H9 (cell line): ENCODE data around the gene SLC44A2. TPM values are rescaled to one million over a fixed set of nuclear protein-coding genes. Genes with fewer than 3 reads are reported as not detected.

ENCODE experiments used
- DNase-seq: peaks from one replicate; pipeline ENCODE4 v3.0.0-alpha.2; 2017
- H2AFZ ChIP-seq: one replicate; pipeline ENCODE4 v1.6.1; 2013; ENCODE audit warnings: mild to moderate bottlenecking, low read length, control low read depth, moderate library complexity
- H2AK5ac ChIP-seq: 2 replicates; pipeline ENCODE4 v1.6.1; 2013; ENCODE audit warnings: low read length, control low read depth, mixed read lengths; ENCODE audit not compliant: insufficient read length
- H2BK120ac ChIP-seq: one replicate; pipeline ENCODE4 v1.6.1; 2013; ENCODE audit warnings: low read depth, mild to moderate bottlenecking, low read length, control low read depth, inconsistent platforms; ENCODE audit not compliant: poor library complexity, severe bottlenecking
- H2BK12ac ChIP-seq: 2 replicates; pipeline ENCODE4 v1.6.1; 2013; ENCODE audit warnings: low read length, control low read depth, mixed read lengths, low read depth; ENCODE audit not compliant: insufficient read length
- H2BK15ac ChIP-seq: 2 replicates; pipeline ENCODE4 v1.6.1; 2013; ENCODE audit warnings: low read depth, low read length, control low read depth
- H2BK20ac ChIP-seq: one replicate; pipeline ENCODE4 v1.6.1; 2013; ENCODE audit warnings: low read depth, mild to moderate bottlenecking, low read length, control low read depth, inconsistent platforms; ENCODE audit not compliant: poor library complexity, severe bottlenecking
- H2BK5ac ChIP-seq: 2 replicates; pipeline ENCODE4 v1.6.1; 2013; ENCODE audit warnings: low read length, control low read depth, mixed read lengths; ENCODE audit not compliant: insufficient read length
- H3K14ac ChIP-seq: 2 replicates; pipeline ENCODE4 v1.6.1; 2013; ENCODE audit warnings: low read length, control low read depth; ENCODE audit not compliant: insufficient read depth
- H3K18ac ChIP-seq: 2 replicates; pipeline ENCODE4 v1.6.1; 2013; ENCODE audit warnings: low read depth, mild to moderate bottlenecking, mixed read lengths, low read length, control low read depth; ENCODE audit not compliant: insufficient read length
- H3K23ac ChIP-seq: 2 replicates; pipeline ENCODE4 v1.6.1; 2013; ENCODE audit warnings: low read length, control low read depth, mixed read lengths, low read depth; ENCODE audit not compliant: insufficient read length
- H3K23me2 ChIP-seq: 2 replicates; pipeline ENCODE4 v1.6.1; 2013; ENCODE audit warnings: low read depth, mild to moderate bottlenecking, mixed read lengths, low read length, control low read depth; ENCODE audit not compliant: insufficient read length, poor library complexity, severe bottlenecking
- H3K27ac ChIP-seq: 2 replicates; pipeline ENCODE4 v1.5.1; 2013; ENCODE audit warnings: low read length, control low read depth, mixed read lengths, low read depth; ENCODE audit not compliant: insufficient read length
- H3K27me3 ChIP-seq: 2 replicates; pipeline ENCODE4 v1.6.1; 2013; ENCODE audit warnings: low read length, control low read depth, inconsistent platforms; ENCODE audit not compliant: insufficient read depth
- H3K4ac ChIP-seq: 2 replicates; pipeline ENCODE4 v1.6.1; 2013; ENCODE audit warnings: low read depth, mild to moderate bottlenecking, control low read depth, inconsistent platforms, low read length, moderate library complexity
- H3K4me1 ChIP-seq: 2 replicates; pipeline ENCODE4 v1.6.1; 2013; ENCODE audit warnings: low read length, control low read depth, inconsistent platforms; ENCODE audit not compliant: insufficient read depth
- H3K4me2 ChIP-seq: 2 replicates; pipeline ENCODE4 v1.6.1; 2013; ENCODE audit warnings: low read length, control low read depth, mixed read lengths; ENCODE audit not compliant: insufficient read length, insufficient read depth
- H3K56ac ChIP-seq: 2 replicates; pipeline ENCODE4 v1.6.1; 2013; ENCODE audit warnings: low read depth, mild to moderate bottlenecking, mixed read lengths, low read length, control low read depth; ENCODE audit not compliant: insufficient read length
- H3K79me1 ChIP-seq: 2 replicates; pipeline ENCODE4 v1.6.1; 2013; ENCODE audit warnings: low read depth, mild to moderate bottlenecking, moderate library complexity, low read length, control low read depth, inconsistent platforms; ENCODE audit not compliant: insufficient read depth, poor library complexity, severe bottlenecking
- H3K79me2 ChIP-seq: 2 replicates; pipeline ENCODE4 v1.6.1; 2013; ENCODE audit warnings: low read length, control low read depth, inconsistent platforms; ENCODE audit not compliant: insufficient read depth
- H3K9ac ChIP-seq: 2 replicates; pipeline ENCODE4 v1.6.1; 2013; ENCODE audit warnings: low read length, control low read depth, mixed read lengths; ENCODE audit not compliant: insufficient read length; ENCODE audit errors: extremely low read depth
- H3K9me3 ChIP-seq: one replicate; pipeline ENCODE4 v1.6.1; 2013; ENCODE audit warnings: low read depth, low read length, inconsistent platforms; ENCODE audit not compliant: control insufficient read depth
- H3T11ph ChIP-seq: one replicate; pipeline ENCODE4 v1.6.1; 2013; ENCODE audit warnings: mild to moderate bottlenecking, low read length, control low read depth, inconsistent platforms
- H4K20me1 ChIP-seq: one replicate; pipeline ENCODE4 v1.6.1; 2013; ENCODE audit not compliant: control insufficient read depth, insufficient read length, insufficient read depth
- H4K5ac ChIP-seq: 2 replicates; pipeline ENCODE4 v1.6.1; 2013; ENCODE audit warnings: low read depth, mild to moderate bottlenecking, mixed read lengths, low read length, control low read depth; ENCODE audit not compliant: insufficient read length
- H4K8ac ChIP-seq: replicated peaks from 2 replicates; pipeline ENCODE4 v1.6.1; 2013; ENCODE audit warnings: low read length, control low read depth, mixed read lengths, low read depth; ENCODE audit not compliant: insufficient read length
- H4K91ac ChIP-seq: 2 replicates; pipeline ENCODE4 v1.6.1; 2013; ENCODE audit warnings: low read depth, mild to moderate bottlenecking, moderate library complexity, mixed read lengths, low read length, control low read depth; ENCODE audit not compliant: insufficient read length
- H3K27ac Mint-ChIP-seq, 3 experiments: 2 replicates in 2 of 3; 3 replicates in 1 of 3; pipeline ENCODE4 v1.8.0; 2020 to 2021; ENCODE audit warnings: mixed read lengths in 3 of 3, mild to moderate bottlenecking in 1 of 3, moderate library complexity in 1 of 3
- H3K27me3 Mint-ChIP-seq: 2 replicates; pipeline ENCODE4 v1.8.0; 2021; ENCODE audit warnings: low read depth, mild to moderate bottlenecking, moderate library complexity, mixed read lengths
- H3K36me3 Mint-ChIP-seq, 3 experiments: 2 replicates in 2 of 3; 3 replicates in 1 of 3; pipeline ENCODE4 v1.8.0; 2020 to 2021; ENCODE audit warnings: low read depth in 3 of 3, mixed read lengths in 3 of 3; ENCODE audit not compliant: insufficient read depth in 1 of 3
- H3K4me1 Mint-ChIP-seq, 2 experiments: 2 replicates each; pipeline ENCODE4 v1.8.0; 2020; ENCODE audit warnings: mixed read lengths in 2 of 2
- H3K4me3 Mint-ChIP-seq, 2 experiments: 2 replicates in 1 of 2; 3 replicates in 1 of 2; pipeline ENCODE4 v1.8.0; 2020 to 2021; ENCODE audit warnings: mild to moderate bottlenecking in 2 of 2, mixed read lengths in 2 of 2, moderate library complexity in 1 of 2
- H3K9me3 Mint-ChIP-seq, 2 experiments: 2 replicates in 1 of 2; 3 replicates in 1 of 2; pipeline ENCODE4 v1.8.0; 2020; ENCODE audit warnings: mild to moderate bottlenecking in 2 of 2, mixed read lengths in 2 of 2, moderate library complexity in 1 of 2
- CTCF ChIP-seq: fragments of 200-600 bp; sonication (generic); conservative IDR thresholded peaks from 3 replicates; pipeline ENCODE4 v1.8.0; 2021; ENCODE audit warnings: antibody characterized with exemption, mild to moderate bottlenecking
- WGBS: extraction: QIAGEN DNeasy Blood & Tissue Kit; methylation state at CpG from one replicate; pipeline ENCODE4 v1.1.7; 2013; ENCODE audit warnings: missing lambda C conversion rate, low lambda C conversion rate, mixed read lengths; ENCODE audit not compliant: insufficient read length; ENCODE audit errors: extremely low coverage; 5-methylcytosine and 5-hydroxymethylcytosine counted together
- total RNA-seq: library from RNA; stranded (reverse); gene quantifications from 2 replicates; pipeline ENCODE4 v1.2.1, GENCODE V29; 2021

SLC44A2 gene
- total RNA-seq, 1 experiment from 2014 or later, result 121 TPM

- H3K4ac ChIP-seq, result no peak overlapping the region
- H3K23ac ChIP-seq, result no peak overlapping the region
- TF ChIP-seq CTCF, result no peak
- no peaks in the 10 kb centered on the region for H3K79me2 ChIP-seq
- WGBS, result no CpG with 5 or more reads among the region's 6 CpGs
- no peaks in the 10 kb centered on the region; a peak in 1 of 5 replicates for H3K9me3 Mint-ChIP-seq
- H3K27me3 Mint-ChIP-seq, result no peaks in the 10 kb centered on the region
- no peak overlapping the region for H3K27ac ChIP-seq
- no peak overlapping the region for H4K5ac ChIP-seq
- H3K4me2 ChIP-seq, result no peak overlapping the region
- no peak overlapping the region for H2BK120ac ChIP-seq
- H3K4me1 Mint-ChIP-seq, result 0 out of 4 replicates have a peak, but pooled peaks cover 0 to 2% of the 10 kb centered on the region in 2 experiments
- H3K36me3 Mint-ChIP-seq, result peaks cover 16 to 62% (median 57%) of the 10 kb centered on the region in 3 experiments; a peak in 6 of 7 replicates
- no peak overlapping the region for H3K27ac Mint-ChIP-seq
- no peak overlapping the region for H2BK20ac ChIP-seq
- no peaks in the 10 kb centered on the region for H3K27me3 ChIP-seq
- no peak overlapping the region for H3K9ac ChIP-seq
- H3K4me1 ChIP-seq, result no peaks in the 10 kb centered on the region
- no peak overlapping the region for H4K8ac ChIP-seq
- peaks cover 2% of the 10 kb centered on the region for H3K79me1 ChIP-seq
- no peak overlapping the region for H2BK15ac ChIP-seq
- H3K9me3 ChIP-seq, result no peaks in the 10 kb centered on the region
- no peak overlapping the region for H2BK5ac ChIP-seq
- no peak overlapping the region for H4K91ac ChIP-seq
- no peaks in the 10 kb centered on the region for H3K23me2 ChIP-seq
- DNase-seq, result no peak
- no peak overlapping the region for H3K14ac ChIP-seq
- H3K18ac ChIP-seq, result no peak overlapping the region
- no peak overlapping the region for H3T11ph ChIP-seq
- H2BK12ac ChIP-seq, result no peak overlapping the region
- H4K20me1 ChIP-seq, result no peaks in the 10 kb centered on the region
- H2AFZ ChIP-seq, result no peak overlapping the region
- no peak overlapping the region for H3K4me3 Mint-ChIP-seq
- H3K56ac ChIP-seq, result no peak overlapping the region
- no peak overlapping the region for H2AK5ac ChIP-seq
Measured at GRCh38 chr19:10577951-10578350, 47.4 kb upstream of the SLC44A2 start.
